Measurements from ENCODE around the gene KRTAP10-11.

DNA sequence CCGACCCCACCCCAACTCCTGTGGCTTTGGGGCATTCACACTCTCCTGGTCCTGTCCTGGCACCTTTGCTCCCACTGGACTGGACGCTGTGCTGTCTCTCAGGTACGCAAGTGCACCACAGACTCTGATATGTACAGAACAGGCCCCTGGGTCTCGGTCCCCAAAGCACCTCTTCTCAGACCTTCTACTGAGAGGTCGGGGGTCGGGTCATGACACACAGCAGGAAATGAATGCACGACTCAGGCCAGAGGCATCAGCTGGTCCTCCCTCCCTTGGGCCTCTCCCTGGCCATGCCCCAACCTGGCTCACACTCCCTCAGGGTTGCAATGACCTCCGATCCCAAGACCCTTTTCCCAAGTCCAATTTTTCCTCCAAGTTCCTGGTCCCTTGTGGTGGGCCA, 49.0 kb downstream of the KRTAP10-11 start:
- TF ChIP-seq ZNF274 (IDR thresholded peaks at IDR 0.05; ENCODE audit: low read depth, low read length): no peak
- TF ChIP-seq SUZ12 (IDR thresholded peaks at IDR 0.05; ENCODE audit: extremely low read depth, insufficient read depth, insufficient read length): no peak
- no peak for TF ChIP-seq YY1 (IDR thresholded peaks at IDR 0.05; ENCODE audit: insufficient read depth, insufficient read length)
